ENCODE measurements around the gene RTEL1.

DNA sequence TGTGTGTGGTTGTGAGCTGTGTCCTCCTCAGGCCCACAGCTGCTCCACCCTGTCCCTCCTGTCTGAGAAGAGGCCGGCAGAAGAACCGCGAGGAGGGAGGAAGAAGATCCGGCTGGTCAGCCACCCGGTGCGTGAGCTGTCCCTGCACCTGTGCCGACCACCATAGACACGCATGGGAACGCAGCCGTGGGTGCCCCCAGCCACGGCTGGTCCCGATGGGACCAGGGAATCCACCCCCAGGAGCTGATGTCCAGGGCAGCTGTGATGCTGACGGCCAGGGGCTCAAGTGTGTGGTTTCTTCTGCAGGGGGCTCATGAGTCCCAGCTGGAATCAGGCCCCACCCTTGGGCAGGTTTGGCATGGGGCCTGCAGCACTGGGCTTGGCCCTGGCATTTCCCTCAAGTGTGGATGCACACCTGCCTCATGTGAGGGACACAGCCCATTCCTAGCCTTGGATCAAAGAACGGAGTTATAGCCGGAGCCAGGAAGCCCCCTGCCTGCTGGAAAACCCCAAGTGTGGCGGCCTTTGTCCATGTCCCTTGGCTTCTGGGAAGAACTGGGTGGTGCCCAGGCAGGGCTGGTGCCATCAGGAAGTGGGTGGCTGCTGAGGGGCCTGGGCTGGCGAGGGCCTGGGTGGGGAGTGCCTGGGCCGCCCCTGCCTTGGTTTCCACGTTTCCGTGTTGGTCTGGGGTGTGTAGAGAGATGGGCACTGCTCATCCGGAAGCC, 33.8 kb downstream of the RTEL1 start:
- no peak for TF ChIP-seq CTCF (IDR thresholded peaks at IDR 0.05)
- TF ChIP-seq POLR2A (IDR thresholded peaks at IDR 0.05), result no peak

All from testis (tissue), 2 donors.